ENCODE measurements around the gene ZBTB25.

Gene ZBTB25

DNA sequence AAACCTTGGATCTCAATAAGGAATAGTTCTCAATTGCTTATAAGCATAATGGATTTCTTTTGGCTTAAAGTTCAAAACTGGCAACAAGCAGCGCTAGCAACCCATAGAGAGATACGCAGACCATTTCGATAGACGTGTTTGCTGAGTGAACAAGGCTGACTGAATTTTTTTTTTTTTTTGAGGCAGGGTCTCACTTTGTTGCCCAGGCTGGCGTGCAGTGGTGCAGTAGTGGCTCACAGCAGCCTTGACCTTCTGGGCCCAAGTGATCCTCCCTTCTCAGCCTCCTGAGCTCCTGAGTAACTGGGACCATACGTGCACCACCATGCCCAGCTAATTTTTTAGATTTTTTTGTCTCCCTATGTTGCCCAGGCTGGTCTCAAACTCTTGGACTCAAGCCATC is 39.8 kb downstream of the ZBTB25 start:
- TF ChIP-seq, protein P1, sequence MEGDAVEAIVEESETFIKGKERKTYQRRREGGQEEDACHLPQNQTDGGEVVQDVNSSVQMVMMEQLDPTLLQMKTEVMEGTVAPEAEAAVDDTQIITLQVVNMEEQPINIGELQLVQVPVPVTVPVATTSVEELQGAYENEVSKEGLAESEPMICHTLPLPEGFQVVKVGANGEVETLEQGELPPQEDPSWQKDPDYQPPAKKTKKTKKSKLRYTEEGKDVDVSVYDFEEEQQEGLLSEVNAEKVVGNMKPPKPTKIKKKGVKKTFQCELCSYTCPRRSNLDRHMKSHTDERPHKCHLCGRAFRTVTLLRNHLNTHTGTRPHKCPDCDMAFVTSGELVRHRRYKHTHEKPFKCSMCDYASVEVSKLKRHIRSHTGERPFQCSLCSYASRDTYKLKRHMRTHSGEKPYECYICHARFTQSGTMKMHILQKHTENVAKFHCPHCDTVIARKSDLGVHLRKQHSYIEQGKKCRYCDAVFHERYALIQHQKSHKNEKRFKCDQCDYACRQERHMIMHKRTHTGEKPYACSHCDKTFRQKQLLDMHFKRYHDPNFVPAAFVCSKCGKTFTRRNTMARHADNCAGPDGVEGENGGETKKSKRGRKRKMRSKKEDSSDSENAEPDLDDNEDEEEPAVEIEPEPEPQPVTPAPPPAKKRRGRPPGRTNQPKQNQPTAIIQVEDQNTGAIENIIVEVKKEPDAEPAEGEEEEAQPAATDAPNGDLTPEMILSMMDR (IDR thresholded peaks at IDR 0.05; ENCODE audit: extremely low read depth, missing control alignments): no peak
- DNase-seq (ENCODE audit: low spot score): no peak

DNA sequence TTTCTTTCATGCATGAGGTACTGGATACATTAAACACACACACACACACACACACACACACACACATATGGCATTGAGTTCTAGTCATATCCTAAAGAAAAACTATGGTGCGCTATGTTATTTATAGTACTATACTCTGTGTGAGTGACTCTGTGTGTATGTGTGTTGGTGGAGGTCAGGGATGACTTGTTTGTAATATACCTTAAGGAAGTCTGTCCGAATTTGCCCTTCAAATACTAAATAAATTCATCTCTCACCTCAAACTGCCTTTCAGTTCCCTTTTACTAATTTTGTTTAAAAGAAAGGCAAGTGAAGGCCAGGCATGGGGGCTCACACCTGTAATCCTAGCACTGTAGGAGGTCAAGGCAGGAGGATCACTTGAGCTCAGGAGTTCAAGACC is 40.4 kb downstream of the ZBTB25 start:
- DNase-seq (ENCODE audit: low spot score): peak; percentile 48
- TF ChIP-seq, protein P1 (IDR thresholded peaks at IDR 0.05; ENCODE audit: extremely low read depth, missing control alignments): no peak

DNA sequence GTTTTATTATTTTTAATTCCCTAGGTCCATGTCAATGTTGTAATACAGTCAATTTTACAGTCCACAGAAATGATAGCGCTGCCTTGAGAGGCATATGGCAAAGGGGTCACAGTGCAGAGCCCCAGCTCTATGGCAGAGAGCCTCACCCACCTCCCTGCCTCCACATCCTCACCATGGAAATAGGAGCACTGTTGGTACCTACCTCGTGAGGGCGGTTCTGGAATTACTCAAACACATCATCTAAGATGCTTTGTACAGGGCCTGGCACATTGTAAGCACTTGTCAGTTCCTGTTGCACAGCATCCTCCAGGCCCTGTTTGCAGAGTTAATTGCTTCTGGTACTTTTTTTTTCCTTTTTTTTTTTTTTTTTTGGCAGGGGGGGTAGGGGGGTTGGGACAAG is 42.4 kb downstream of the ZBTB25 start:
- no peak for DNase-seq (ENCODE audit: low spot score)
- TF ChIP-seq, protein P1 (IDR thresholded peaks at IDR 0.05; ENCODE audit: extremely low read depth, missing control alignments): no peak

- DNase-seq (ENCODE audit: low spot score): no peak
- TF ChIP-seq, protein P1 (IDR thresholded peaks at IDR 0.05; ENCODE audit: extremely low read depth, missing control alignments): no peak
Measured at GRCh38 chr14:64459405-64460136, 44.1 kb downstream of the ZBTB25 start.

DNA sequence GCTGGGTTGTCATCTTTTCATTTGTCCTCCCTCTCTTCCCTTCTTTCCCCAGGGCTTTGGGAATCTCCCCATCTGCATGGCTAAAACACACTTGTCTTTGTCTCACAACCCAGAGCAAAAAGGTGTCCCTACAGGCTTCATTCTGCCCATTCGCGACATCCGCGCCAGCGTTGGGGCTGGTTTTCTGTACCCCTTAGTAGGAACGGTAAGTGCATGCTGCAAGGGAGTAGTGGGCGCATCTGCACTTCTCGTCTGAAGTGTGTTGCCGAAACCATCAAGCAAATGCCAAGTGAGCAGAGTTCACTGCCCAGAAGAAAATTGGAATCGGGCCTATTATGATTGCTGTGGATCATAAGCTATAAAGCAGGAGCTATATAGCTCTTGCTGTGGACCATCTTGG is 49.0 kb downstream of the ZBTB25 start:
- TF ChIP-seq, protein P1 (IDR thresholded peaks at IDR 0.05; ENCODE audit: extremely low read depth, missing control alignments): no peak
- no peak for DNase-seq (ENCODE audit: low spot score)

DNA sequence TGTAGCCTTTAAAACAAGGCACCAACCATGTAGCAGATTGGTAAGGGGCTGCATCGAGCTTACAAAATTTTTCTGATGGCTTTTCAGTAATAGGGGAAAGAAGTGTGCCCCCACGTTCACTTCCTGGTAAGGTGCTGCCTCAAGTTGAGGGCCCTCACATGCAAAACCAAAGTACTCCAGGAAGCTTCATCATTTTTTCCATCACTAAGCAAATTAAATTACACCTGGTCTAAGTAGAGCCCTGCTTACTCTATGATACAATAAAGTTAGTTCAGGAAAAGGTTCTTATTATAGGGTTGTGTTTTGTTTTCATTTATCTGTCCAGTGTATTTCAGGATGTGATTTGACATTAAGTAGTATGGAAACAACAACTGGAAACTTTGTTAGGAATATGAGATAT is 53.4 kb downstream of the ZBTB25 start:
- DNase-seq (ENCODE audit: low spot score): no peak

More for the DNA sequence above, 53.4 kb downstream of the ZBTB25 start:
- TF ChIP-seq, protein P1 (IDR thresholded peaks at IDR 0.05; ENCODE audit: extremely low read depth, missing control alignments): no peak
